GM10266 (cell line): ENCODE measurements around the gene MSH5.

Source experiments
- DNase-seq: peaks from one replicate; pipeline ENCODE4 v3.0.0; 2012; ENCODE audit errors: extremely low spot score
- TF ChIP-seq, protein P1 (sequence below): IDR thresholded peaks from 2 replicates; pipeline ENCODE4 v1.5.1; 2012; ENCODE audit warnings: mild to moderate bottlenecking, low read depth; ENCODE audit not compliant: control insufficient read depth, insufficient read depth; ENCODE audit errors: missing control alignments

MSH5 gene

DNA sequence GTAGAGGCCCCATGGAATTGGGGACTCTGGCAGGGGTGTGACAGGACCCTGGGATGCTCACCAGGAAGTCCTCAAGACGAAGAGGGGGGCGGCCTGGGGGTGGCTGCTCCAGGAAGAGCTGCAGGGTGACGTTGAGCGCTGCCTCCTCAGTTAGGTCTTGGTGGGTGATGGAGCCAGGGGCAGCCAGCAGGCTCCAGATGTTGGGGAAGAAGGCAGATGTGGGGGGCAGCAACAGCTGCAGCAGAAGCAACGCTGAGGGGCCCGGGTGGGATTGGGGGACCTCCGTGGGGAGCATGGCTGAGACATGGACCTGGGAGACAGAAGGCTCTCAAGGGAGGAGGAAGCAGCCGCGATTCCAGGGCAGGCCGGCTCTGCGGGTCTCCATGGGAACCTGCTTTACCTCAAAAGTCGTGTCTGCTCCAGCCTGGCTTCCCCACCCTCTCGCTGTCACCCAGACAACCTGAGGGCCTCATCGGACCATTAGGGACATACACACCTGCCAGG is 36.7 kb downstream of the MSH5 start:
- DNase-seq = no peak
- TF ChIP-seq, protein P1, sequence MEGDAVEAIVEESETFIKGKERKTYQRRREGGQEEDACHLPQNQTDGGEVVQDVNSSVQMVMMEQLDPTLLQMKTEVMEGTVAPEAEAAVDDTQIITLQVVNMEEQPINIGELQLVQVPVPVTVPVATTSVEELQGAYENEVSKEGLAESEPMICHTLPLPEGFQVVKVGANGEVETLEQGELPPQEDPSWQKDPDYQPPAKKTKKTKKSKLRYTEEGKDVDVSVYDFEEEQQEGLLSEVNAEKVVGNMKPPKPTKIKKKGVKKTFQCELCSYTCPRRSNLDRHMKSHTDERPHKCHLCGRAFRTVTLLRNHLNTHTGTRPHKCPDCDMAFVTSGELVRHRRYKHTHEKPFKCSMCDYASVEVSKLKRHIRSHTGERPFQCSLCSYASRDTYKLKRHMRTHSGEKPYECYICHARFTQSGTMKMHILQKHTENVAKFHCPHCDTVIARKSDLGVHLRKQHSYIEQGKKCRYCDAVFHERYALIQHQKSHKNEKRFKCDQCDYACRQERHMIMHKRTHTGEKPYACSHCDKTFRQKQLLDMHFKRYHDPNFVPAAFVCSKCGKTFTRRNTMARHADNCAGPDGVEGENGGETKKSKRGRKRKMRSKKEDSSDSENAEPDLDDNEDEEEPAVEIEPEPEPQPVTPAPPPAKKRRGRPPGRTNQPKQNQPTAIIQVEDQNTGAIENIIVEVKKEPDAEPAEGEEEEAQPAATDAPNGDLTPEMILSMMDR = no peak

DNA sequence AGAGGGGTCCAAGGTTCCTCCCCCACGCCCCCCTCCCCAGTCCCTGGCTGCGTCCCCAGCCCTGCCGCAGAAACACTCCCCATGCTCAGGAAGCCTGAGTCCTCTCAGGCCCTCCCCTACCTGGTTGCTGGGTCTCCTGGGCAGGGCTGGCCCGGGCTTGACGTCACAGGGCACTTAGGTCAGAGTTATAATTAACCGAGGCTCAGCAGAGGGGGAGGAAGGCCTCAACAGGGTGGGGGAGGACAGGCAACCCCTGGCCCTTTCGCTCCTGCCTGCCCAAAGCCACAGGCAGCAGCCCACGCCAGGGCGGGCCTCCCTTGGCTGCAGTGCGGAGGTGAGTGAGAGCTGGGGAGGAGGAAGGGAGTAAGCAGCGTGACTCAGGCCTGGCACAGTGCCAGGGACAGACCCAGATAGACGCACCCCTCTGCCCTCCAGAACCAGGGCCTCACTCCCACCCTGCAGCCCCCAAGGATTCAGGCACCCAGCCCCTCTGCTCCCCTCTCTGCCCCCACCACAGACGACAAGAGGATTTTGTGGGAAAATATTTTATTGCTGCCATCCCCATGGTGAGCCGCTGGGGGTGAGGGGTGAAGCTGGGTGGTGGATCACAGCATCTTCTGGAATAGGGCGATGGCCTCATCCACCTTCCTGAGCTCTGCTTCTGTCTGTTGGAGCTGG is 37.3 kb downstream of the MSH5 start, which contains the start of gene VWA7:
Gene VWA7, minus strand, starts transcription at position 340 of the 678 bp plus-strand sequence. CDS start 549 bp downstream, outside the sequence.
- TF ChIP-seq, protein P1 = no peak
- DNase-seq = peak; percentile 96

DNA sequence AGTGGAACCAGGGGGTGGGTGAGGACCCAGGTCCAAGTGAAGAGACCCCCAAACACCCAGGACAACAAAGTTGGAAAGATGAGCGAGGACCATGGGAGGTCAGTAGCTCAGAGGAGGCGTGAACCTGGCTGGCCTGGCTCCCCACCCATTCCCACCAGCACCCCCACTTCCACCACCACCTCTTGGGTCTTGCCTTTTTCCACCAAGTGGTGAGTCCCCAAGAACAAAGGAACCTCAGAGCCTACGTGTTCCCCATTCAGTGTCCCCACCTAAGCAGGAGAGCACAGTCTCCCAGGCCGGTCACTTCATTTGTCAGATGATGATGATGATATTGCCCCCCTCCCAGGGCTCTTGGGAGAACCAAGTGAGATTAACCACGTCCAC is 37.9 kb downstream of the MSH5 start:
- TF ChIP-seq, protein P1 = no peak
- DNase-seq = no peak

DNA sequence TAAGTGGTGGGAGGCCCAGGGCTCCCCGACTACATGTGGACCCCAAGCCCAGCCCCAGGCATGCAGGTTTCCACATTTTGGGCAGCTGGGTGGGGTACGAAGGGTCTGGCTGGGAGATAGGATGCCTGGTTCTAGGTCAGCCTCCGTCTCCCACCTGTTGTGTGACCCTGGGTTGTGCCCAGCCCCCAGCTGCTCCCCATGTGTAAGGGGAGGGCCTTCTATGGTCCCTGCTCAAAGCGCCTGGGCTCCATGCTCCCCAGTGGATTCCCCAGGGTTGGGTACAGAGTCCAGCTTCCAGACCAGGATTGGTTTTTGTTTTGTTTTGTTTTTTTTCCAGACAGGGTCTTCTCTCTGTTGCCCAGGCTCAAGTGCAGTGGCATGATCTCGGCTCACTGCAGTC is 38.4 kb downstream of the MSH5 start:
- DNase-seq = no peak
- TF ChIP-seq, protein P1 = no peak

DNA sequence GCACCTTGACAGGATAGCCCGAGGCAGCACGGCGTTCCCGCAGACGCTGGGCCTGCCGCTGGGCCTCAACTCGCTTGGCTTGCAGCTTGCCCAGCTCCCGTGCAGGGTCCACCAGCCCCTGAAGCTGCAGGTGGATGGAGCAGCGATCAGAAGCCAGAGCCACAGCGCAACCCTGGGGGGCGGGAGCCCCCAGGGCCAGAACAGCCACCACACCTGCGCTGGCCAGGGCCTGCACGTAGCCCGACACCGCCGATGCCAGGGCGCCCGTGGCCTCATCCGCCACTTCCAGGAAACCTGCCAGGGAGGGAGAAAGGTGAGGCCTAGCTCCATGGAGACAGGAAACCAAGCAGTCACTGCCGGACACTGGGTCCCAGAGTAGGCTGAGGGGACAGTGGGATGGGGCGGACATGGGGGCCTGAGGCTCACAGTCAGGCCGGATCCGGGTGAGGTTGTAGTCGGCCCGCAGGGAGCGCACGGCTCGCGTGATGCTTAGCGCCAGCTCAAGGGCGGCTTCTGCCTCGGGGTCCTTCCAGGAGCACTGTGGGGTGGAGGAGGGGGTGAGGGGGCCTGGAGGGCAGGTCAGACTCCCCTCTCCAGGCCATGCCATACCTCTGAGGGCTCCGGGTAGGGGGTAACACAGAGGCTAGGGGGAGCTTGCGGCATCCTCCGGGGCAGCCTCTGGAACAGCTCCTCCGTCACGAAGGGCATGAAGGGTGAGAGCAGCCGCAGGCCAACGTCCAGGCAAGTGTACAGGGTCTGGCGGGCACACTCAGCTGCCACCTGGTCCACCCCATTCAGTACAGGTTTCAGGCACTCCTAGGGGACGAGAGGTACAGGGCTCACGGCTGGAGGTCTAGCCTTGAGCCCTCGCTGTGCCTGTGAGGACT is 39.4 kb downstream of the MSH5 start:
- TF ChIP-seq, protein P1 = no peak
- DNase-seq = no peak

DNA sequence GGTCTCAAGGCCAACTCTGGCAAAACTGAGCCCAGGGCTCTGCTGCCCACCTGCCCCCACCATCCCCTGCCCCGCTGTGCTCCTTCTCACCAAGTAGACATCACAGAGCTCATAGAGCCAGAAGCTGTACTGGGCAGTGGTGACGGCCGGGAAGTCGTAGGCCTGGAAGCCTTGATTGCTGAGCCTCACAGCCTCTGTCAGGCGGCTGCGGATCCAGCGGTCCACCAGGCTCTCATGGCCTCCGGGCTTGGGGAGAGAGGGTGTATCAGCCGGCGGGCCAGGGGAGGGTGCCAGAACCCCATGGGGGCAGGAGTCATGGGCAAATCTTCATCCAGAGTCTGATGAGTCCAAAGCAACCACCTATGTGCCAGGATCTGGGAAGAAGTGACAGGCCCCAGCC is 40.1 kb downstream of the MSH5 start:
- DNase-seq = no peak
- TF ChIP-seq, protein P1 = no peak
